ENCODE results near the gene PSG3.
A peak's percentile ranks its signal among the peaks of the same experiment; 100 is the strongest.
"Not testable (repeated sequence)": the region's sequence is repeated elsewhere in the genome, so short reads cannot be mapped to it uniquely, and the experiment has no call there.

Gene PSG3

GRCh38 chr19:42693760-42694350 is 46.4 kb downstream of the PSG3 start:
- no peak overlapping the region for H3K4me3 ChIP-seq (ENCODE audit: control insufficient read depth, low read depth, low read length)
- peak; percentile 85 for TF ChIP-seq CTCF (IDR thresholded peaks at IDR 0.05; ENCODE audit: control insufficient read depth, insufficient read depth, low read depth, low read length, missing control alignments)
- DNase-seq (ENCODE audit: low read depth): no peak

- no peak overlapping the region for H3K4me3 ChIP-seq (ENCODE audit: control insufficient read depth, low read depth, low read length)
- peak; percentile 73 for TF ChIP-seq CTCF (IDR thresholded peaks at IDR 0.05; ENCODE audit: control insufficient read depth, insufficient read depth, low read depth, low read length, missing control alignments)
- no peak for DNase-seq (ENCODE audit: low read depth)
Measured at GRCh38 chr19:42683917-42684513, 56.3 kb downstream of the PSG3 start.

GRCh38 chr19:42676326-42676725 is 64.0 kb downstream of the PSG3 start:
- not testable (repeated sequence) for DNase-seq (ENCODE audit: low read depth); H3K4me3 ChIP-seq (ENCODE audit: control insufficient read depth, low read depth, low read length)

GRCh38 chr19:42674549-42674948 is 65.7 kb downstream of the PSG3 start:
- H3K4me3 ChIP-seq (ENCODE audit: control insufficient read depth, low read depth, low read length); DNase-seq (ENCODE audit: low read depth): not testable (repeated sequence)
